T47D (cell line): ENCODE measurements around the gene KRAS.
A peak's percentile ranks its signal among the peaks of the same experiment; 100 is the strongest.

Source experiments
- DNase-seq, 2 experiments: peaks; one replicate each; pipeline versions ENCODE4 v3.0.0 to v3.0.0-alpha.2; 2011 to 2012; ENCODE audit warnings: low read depth in 1 of 2, low spot score in 1 of 2
- JUND ChIP-seq: IDR thresholded peaks from 2 replicates; pipeline ENCODE4 v1.6.1; 2012; ENCODE audit warnings: low read depth
- in situ Hi-C: cut with HindIII; loops from 2 replicates; pipeline ENCODE4 v1.10.0; 2016; ENCODE audit warnings: low sequenced_read_pairs, low pct_unique_long_range_greater_than_20kb

KRAS gene

GRCh38 chr12:25251769-25252168 lies 1.0 kb upstream of the KRAS start:
- no peak for DNase-seq
- in situ Hi-C loops, result no loop called here
- TF ChIP-seq JUND, result no peak

DNA sequence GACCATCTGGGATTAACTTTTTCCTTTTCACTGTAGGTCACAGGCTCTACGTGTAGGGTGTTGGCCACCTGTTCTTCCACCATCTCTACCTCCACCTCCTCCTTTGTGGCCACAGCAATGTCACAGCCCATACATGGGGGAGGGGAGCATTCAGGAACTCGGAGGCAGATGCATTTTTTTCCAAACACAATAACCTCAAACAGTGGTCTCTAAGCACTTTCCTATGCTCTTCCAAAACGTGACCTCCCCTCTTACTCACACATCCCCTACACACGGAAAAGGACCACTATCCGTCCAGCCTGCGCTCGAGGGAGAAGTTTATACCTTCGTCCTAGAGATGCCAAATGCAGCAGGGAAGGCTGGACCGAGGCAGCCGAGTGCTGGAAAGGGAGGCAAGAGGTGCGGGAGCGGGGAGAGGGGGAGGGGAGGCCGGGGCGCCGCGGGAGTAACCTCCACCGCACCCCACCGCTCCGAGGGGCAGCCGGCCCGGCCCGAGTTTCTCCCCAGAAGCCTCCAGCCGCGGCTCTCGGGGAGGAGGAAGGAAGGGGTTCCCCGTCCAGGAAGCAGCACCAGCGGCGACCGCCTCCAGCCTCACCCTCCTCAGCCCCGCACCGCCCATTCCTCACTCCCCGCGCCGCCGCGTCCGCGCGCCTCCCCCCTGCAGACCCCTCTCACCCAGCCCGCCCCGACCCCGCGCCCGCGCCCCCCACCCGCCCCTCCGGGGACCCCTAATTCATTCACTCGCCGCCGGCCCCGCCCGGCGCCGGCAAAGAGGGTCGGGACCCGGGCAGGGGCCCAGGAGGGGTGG lies 594 bp downstream of the KRAS start:
- DNase-seq, result peak; percentile 47 to 52
- in situ Hi-C loops, result no loop called here
- TF ChIP-seq JUND, result no peak

DNA sequence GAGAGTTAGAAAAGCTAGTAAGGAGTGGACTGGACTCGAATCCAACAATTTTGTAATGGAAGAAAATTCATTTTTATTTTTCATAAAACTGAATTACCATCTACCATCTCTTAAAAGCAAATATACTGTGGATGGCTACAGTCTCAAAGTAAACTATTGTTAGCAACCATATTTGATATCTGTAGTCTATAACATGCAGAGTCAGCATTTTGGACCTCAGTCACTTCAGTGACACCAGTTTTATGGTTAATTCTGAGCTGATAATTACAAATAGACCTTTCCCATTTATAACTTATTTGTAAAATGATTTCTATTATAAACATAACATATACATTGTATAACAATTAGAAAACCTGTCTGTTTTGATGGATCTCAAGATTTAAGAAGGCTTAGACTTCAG lies 2.0 kb downstream of the KRAS start:
- in situ Hi-C loops, result no loop called here
- no peak for DNase-seq
- no peak for TF ChIP-seq JUND

DNA sequence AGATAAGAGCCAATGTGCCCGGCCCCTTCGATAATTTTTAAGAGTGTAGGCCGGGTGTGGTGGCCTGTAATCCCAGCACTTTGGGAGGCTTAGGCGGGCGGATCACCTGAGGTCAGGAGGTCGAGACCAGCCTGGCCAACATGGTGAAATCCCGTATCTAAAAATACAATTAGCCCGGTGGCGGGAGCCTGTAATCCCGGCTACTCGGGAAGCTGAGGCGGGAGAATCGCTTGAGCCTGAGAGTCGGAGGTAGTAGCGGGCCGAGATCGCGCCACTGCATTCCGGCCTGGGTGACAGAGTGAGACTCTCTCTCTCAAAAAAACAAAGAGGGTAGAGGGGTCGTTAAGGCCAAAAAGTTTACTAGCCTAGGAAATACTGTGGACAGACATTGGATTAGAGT lies 2.6 kb downstream of the KRAS start:
- in situ Hi-C loops, result no loop called here
- no peak for TF ChIP-seq JUND
- DNase-seq, result no peak

- TF ChIP-seq JUND, result no peak
- DNase-seq, result no peak
- in situ Hi-C loops, result no loop called here
Measured at GRCh38 chr12:25245491-25245890, 5.2 kb downstream of the KRAS start.

- in situ Hi-C loops, result no loop called here
- no peak for DNase-seq
- TF ChIP-seq JUND, result no peak
Measured at GRCh38 chr12:25243680-25243990, 7.1 kb downstream of the KRAS start.

- TF ChIP-seq JUND, result no peak
- no peak for DNase-seq
- in situ Hi-C loops, result no loop called here
Measured at GRCh38 chr12:25242981-25243679, 7.6 kb downstream of the KRAS start.

- in situ Hi-C loops, result no loop called here
- peak; percentile 7 to 57 for DNase-seq
- no peak for TF ChIP-seq JUND
Measured at GRCh38 chr12:25241167-25242020, 9.3 kb downstream of the KRAS start.

DNA sequence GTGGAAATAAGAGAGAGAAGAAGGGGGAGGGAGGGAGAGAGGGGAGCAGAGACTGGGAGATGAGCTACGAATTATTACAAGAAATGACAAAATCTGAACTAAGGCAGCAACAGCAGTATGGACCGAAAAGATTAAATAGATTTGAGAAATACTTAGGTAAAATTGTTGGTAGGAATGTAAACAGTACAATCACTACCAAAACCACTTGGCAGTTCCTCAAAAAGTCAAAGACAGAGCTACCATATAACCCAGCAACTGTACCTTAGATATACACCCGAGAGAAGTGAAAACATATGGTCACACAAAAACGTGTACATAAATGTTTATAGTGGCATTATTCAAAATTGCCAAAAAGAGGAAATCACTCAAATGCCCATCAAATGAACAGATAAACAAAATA lies 14.1 kb downstream of the KRAS start:
- TF ChIP-seq JUND, result no peak
- DNase-seq, result no peak
- in situ Hi-C loops, result no loop called here

DNA sequence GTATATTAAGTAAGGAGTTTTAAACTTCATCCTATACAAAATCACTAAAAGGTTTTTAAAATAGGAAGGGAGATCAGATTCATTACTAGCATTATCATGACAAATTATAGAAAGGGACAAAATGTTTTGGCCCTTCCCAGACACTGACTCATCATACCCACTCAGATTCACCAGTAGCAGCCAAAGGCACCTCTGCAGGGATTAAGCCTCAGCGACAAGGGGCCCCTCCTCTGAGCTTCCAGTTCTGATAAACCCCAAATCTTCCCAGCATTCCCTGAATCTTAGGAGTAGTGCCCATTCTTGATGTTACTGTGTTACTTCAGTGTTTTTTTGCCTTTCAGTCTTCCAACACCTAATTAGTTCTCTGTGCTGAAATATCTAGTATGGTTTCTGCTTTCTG lies 14.5 kb downstream of the KRAS start:
- no peak for DNase-seq
- in situ Hi-C loops, result no loop called here
- TF ChIP-seq JUND, result no peak

DNA sequence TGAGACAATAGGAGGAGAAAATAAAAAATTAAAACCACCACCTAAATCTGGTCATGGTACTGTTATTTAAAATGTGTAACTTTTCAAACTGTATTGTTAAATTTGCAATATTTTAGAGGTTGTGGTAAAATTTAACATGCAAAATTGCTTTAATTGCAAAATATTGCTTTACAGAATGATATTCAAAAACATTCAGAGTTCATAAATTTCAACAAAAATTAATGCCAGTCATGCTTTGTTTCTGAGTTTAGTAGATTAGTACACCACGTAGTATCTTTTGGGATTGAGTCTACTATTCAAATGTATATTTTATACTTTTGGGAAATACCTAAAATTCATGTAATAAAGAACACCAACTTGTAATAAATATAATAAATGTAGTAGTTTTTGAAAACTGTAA lies 37.4 kb downstream of the KRAS start:
- DNase-seq, result no peak
- no peak for TF ChIP-seq JUND
- in situ Hi-C loops, result no loop called here

DNA sequence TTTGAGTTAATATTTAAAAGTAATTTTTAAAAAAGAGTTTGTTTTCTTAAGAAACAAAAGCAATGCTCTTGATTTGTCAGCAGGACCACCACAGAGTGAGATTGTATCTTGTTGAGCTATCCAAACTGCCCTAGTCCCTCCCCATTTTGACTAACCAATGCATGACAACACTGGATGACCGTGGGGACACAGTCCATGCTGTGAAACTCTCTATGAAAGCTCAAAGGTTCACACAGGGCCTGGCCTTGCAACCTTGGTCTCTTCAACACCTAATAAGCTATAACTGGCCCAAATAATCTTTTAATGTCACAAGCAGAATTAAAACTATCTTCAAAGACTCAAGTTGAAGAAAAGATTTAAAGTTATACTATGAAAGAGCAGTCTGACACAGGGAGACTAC lies 42.2 kb downstream of the KRAS start:
- in situ Hi-C loops, result no loop called here
- TF ChIP-seq JUND, result no peak
- DNase-seq, result no peak

DNA sequence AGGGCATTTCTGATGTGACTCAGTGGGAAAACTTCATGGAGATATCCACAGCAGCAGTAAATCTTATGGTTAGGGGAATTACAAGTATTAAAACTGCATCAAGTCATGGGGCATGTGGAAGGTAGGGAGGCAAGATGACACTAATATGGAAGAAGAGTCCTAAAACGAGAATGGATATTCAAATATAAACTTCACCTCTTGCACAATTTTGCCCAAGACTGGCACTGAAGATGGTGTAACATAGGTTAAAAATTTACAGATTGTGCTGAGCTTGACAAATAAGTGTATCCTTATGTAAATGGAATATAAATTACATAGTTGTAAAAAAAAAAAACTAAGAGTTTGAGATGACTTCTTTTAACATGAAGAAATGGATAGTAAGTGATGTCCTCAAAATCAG lies 42.9 kb downstream of the KRAS start:
- in situ Hi-C loops, result no loop called here
- TF ChIP-seq JUND, result no peak
- DNase-seq, result no peak

DNA sequence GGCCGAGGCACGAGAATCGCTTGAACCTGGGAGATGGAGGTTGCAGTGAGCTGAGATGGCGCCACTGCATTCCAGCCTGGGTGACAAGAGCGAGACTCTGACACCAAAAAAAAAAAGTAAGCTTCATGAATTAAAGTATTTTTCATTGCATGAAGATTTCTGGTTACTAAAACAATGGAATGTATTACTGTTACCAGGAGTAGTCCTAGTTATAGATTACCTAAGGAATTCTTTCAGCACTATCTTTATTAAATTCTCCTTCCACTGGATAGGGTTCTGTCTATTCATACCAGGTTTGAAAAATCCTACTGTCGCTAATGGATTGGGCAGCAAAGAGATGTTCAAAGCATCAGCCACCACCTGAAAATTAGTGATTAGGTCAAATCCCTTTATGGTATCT lies 43.3 kb downstream of the KRAS start:
- in situ Hi-C loops, result no loop called here
- DNase-seq, result no peak

More for the DNA sequence above, 43.3 kb downstream of the KRAS start:
- TF ChIP-seq JUND, result no peak
